Head of caudate nucleus (tissue), 42 donors: ENCODE data around the gene ITGB1.

ENCODE experiments used
- DNase-seq, 42 donors: peaks; one replicate each; pipeline versions ENCODE4 v3.0.0 to v3.0.0-alpha.2; 2020 to 2021; ENCODE audit warnings: mixed read lengths in 7 of 42
- intact Hi-C: fragments of 100-400 bp; cut with DNase I; formaldehyde crosslinking; loops from one replicate; pipeline ENCODE4 v1.15.0; 2022

Gene ITGB1

DNA sequence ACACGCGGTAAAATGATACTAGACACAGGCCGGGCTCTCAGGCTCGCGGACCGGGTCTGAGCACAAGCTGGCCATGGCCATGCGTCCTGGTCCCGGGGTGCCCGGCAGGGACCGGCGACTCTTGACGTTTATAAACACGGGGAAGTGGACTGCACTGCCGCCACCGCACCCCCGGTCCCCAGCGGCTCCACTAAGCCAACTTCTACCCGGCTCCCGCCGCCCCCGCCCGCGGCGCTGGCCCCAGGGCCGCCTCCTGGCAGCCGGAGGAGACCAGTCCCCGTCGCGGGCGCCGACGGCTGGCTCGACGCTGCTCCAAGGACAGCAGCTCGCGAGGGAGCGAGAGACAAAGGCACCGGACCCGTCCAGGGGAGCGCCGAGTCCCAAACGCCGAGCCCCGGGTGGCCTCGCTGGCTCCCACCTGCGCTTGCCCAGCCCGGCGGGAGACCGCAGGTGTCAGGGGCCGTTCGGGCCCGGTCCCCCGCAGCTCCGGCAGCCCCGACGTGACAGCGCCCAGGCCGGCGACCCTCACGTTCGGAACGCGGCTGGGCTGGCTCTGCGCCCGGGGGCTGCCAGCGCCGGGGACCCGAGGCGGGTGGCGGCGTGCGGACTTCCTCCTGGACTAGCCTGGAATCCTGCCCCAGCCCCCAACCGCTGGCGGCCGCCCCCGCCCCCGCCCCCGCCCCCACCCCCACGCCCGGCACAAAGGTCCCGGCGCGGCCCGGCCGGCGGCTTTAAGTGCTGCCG lies 517 bp downstream of the ITGB1 start:
- intact Hi-C loops, result no loop called here
- peak in 41 of 42 donors; percentile 27 to 74 (median 50) for DNase-seq

DNA sequence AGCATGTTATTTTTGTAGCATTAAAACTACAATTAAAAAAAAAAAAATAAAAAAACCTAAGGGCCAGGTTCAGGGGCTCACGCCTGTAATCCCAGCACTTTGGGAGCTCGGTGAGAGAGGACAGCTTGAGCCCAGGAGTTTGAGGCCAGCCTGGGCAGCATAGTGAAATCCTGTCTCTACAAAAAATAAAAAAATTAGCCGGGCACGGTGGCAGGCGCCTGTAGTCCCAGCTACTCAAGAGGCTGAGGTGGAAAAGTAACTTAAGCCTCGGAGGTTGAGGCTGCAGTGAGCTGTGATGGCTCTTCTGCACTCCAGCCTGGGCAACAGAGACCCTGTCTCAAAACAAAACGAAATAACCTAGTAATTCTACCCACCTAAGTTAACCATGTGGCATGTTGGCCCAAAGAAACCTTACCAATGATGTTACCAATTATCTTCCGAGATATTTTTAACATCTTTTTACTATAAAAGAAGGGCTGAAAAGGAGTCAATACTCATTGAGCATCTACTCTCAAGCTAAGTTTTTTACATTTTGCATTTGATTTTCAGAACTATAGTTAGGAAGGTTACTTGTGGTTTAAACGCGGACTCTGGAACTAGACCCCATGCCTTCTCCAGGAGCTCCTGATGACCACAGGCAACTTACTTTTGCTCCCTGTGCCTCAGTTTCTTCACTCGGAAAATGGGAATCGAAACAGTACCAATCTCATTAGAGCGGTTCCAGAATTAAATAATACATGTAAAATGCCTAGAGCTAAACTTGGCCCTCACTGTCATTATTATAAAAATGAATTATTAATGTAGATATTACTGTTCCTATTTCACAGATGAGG lies 1.4 kb downstream of the ITGB1 start:
- intact Hi-C loops, result no loop called here
- DNase-seq, result no peak

DNA sequence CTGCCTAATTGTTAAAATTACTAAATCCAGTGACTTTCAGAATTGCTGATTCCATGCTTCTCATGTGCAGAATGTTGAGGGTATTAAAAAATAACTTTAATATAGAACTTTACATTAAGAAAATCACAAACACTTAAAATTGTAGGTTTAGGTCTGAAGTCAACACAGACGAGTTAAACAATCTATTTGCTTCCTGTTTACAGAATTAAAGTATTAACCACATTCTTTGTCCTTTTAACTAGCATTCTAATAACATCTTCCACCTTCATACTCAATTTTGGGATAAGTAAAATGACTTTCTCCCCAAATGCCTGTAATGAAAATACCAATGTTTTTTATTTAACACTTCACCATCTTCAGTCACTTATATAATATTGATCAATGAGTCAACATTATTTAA lies 2.2 kb downstream of the ITGB1 start:
- intact Hi-C loops, result no loop called here
- no peak for DNase-seq

DNA sequence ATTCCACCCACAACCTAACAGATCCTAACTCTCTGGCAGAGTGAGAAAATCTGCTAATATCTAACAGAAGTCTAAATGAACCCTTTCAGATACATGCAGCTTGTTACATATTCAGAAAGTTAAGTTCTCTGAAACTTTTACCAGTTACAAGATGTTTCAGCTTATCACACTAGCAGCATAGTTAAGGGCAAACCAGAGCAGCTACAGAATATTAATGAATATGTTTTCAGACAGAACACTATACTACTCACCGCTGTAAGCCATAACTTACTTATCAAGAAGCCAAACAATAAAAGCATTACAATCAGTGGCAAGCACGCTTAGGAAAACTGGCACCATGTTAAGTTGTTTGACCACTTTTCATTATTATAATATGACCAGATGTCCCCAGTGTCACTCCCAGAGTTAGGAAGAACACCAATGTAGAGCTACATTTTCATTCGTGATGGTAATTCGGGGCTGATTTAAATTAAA lies 2.7 kb downstream of the ITGB1 start:
- intact Hi-C loops, result no loop called here
- no peak for DNase-seq

DNA sequence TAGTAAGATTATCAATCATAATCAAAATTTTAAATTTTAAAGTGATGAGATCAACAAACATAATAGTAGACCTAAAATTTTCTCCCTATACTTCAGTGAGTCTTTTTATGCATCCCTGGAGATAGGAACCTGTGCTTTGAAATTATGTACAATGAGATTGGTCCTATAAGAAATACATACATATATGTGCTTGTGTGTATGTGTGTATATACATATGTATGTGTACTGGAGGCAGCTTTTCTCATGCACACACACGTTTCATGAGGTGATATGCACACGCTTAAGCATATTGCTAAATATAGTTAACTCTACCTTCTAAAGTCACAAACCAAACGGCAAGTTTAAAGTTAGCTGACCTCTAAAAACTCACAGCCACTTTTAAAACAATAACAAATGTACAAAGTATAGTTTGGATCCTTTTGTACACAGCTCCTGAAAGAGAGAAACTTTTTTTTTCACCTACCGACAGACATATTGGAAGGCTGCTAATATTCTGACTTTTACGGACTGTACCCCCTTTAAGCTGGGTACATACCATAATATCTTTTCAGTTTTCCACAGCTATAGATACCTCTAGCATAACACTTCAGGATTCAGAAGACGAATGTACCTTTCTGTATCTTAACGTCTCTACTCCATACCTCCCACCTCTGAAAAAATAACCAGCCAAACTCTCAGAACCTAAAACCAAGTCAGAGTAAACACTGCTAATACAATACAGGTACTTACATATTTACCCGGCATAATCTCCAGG lies 3.3 kb downstream of the ITGB1 start:
- intact Hi-C loops, result no loop called here
- no peak for DNase-seq

GRCh38 chr10:32954080-32954479 lies 4.0 kb downstream of the ITGB1 start:
- intact Hi-C loops, result no loop called here
- no peak for DNase-seq

GRCh38 chr10:32953277-32953927 lies 4.6 kb downstream of the ITGB1 start:
- intact Hi-C loops, result no loop called here
- no peak for DNase-seq

DNA sequence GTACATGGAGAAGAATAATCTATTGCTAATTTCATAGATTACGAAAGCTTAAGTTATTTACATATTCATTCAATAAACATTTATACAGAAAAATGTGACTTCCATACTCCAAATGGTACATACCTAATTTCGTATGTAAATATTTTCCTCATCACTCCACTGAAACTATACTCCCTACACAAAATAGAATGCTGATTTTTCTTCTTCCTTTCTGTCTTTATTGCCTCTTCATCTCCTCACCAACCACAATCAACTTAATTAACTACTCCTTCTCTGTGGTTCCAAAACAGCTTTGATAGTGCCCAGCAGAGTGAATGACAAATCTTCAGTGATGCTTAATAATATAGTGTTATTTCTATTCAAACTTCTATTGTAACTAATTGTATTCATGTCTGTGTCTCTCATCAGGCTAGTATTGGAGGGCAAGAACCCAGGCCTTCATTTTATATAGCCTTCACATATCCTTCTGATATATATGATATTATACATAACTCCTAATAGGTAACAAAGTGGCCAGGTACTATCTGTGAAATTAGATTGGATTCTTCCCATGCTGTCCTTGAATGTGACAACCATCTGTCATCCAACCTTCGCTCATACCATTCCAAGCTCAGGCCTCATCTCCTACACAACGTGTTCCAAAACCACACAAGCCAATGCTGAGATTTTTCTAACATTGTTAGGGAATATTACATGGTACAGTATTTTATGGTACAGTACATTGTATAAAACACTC lies 5.3 kb downstream of the ITGB1 start:
- no peak for DNase-seq
- intact Hi-C loops, result no loop called here

GRCh38 chr10:32952094-32952493 lies 5.9 kb downstream of the ITGB1 start:
- DNase-seq, result no peak
- intact Hi-C loops, result no loop called here

- DNase-seq, result no peak
- intact Hi-C loops, result no loop called here
Observed at GRCh38 chr10:32951111-32951510, 6.9 kb downstream of the ITGB1 start.

GRCh38 chr10:32950591-32951108 lies 7.4 kb downstream of the ITGB1 start:
- no peak for DNase-seq
- intact Hi-C loops, result no loop called here

DNA sequence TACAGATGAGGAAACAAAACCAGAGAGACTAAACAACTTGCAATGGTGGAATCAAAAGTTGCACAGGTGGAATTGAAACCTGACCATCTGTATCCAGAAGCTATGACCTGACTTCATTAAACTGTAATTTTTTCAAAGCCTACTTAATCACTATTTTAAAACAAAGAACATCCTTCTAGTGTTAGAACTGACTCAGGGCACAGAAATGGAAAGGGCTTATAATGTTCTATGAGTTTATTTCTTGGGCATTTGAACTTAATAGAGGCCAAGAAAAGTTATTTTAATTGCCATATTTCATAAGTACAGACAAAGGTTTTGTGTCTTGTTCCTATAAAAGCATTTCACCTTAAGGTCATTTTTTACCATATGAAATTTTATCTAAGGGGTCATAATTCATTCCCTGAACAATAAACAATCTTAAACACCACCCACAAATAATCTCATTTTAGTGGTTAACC lies 8.8 kb downstream of the ITGB1 start:
- intact Hi-C loops, result no loop called here
- DNase-seq, result no peak

DNA sequence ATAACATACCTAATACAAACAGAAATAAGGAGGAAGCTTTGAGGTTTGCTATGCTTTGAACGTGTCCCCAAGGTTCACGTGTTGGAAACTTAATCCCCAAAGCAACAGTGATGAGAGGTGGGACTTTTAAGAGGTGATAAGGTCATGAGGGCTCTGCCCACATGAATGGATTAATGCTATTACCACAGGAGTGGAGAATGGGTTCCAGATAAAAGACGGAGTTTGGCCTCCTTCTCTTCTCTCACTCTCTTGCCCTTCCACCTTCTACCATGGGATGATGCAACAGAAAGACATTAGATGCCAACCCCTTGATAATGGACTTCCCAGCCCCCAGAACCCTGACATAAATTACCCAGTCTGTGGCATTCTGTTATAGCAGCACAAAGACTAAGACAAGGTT lies 9.6 kb downstream of the ITGB1 start:
- no peak for DNase-seq
- intact Hi-C loops, result no loop called here

DNA sequence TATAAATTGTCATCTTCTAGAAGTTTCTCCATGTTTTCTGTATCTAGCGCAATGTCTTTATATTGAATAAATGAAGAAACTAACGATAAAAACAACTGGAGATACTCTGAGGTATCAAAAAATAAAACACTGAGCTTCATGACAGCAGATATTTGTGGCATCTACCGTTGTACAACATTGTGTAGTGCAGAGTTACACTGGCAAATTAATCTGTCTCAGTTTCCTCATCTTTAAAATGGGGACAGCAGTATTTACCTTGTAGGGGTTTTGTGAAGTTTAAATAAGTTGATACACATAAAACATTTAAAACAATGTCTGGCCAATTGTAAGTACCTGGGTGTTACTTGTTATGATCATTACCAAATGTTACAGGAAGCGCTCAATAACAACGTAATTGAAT lies 10.4 kb downstream of the ITGB1 start:
- intact Hi-C loops, result no loop called here
- no peak for DNase-seq

- intact Hi-C loops, result no loop called here
- no peak for DNase-seq
Observed at GRCh38 chr10:32946108-32946507, 11.9 kb downstream of the ITGB1 start.

DNA sequence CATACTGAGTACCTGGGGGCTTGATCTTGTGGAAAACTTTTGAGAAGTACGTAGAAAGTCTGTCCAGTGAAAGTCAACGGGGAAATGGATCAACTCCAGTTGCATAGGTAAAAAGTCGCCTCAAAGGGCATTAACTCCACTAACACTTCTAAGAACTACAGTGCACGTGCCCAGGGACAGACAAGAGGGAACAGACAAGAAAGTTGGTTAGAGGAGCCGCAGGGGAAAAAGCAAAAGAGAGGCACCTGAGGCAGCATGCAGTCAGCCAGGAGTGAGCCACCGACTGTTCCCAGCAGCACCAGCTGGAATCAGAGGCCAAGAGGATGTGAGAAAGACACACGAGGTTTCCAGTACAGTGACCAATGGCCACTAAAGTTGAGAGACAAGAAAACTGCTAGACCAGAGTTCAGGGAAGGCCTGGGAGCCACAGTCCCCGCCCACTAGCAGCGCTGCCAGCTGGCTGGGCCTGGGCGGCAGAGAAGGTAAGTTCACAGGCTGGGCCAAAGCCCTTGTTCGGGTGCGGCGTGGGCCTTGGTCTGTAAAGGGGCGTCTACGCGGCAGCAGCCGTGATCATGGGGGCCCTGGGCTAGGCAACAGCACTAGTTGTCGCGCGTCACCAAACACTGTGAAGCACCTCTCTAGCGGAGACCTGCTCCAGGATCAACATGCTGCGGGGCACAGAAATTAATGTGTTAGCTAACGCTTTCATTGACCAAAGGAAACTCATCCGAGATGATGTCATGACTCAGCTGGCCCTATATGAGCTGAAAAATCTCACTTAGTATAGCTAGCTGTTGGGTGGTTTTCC lies 14.0 kb downstream of the ITGB1 start:
- no peak for DNase-seq
- intact Hi-C loops, result no loop called here

- DNase-seq, result no peak
- intact Hi-C loops, result no loop called here
Observed at GRCh38 chr10:32943395-32943794, 14.6 kb downstream of the ITGB1 start.

DNA sequence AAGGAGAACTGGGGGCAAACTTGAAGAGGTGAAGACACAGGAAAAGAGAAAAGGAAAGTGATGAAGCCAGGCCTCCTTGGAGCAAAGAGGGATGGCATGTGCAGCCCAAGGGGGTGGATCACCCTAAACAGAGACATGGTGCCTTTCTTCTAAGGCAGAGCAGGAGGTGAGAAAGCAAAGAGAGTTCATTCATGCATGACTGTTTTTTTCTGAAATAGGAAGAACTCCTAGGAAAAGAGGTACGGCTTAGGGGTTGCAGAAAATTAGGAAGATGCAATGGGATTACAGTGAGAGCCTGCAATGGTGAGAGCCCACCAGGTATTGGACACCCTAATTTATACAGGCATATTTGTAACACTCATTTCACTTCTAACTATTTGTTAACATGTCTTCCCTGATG lies 15.9 kb downstream of the ITGB1 start:
- DNase-seq, result no peak
- intact Hi-C loops, result no loop called here
